Peyer's patch (tissue), 4 donors: Measurements from ENCODE around the gene BLVRB.

Experiments used
- CTCF ChIP-seq, 6 experiments: fragments of 450-650 bp in 4 of 6; fragments of 200-600 bp in 2 of 6; sonication (generic) in 1 of 6; IDR thresholded peaks; one replicate each; pipeline ENCODE4 v1.5.1; 2017 to 2019; ENCODE audit warnings: antibody characterized with exemption in 6 of 6, mild to moderate bottlenecking in 3 of 6, moderate library complexity in 1 of 6
- POLR2A ChIP-seq, 2 donors: fragments of 450-650 bp; IDR thresholded peaks; one replicate each; pipeline ENCODE4 v1.5.1; 2017; ENCODE audit warnings: antibody characterized with exemption in 2 of 2, mild to moderate bottlenecking in 2 of 2, moderate library complexity in 2 of 2

- TF ChIP-seq CTCF (IDR thresholded peaks at IDR 0.05) (no peak), POLR2A (IDR thresholded peaks at IDR 0.05) (peak; percentile 94 to 98)
Observed at GRCh38 chr19:40465557-40466218, at the start of gene BLVRB.
